ENCODE measurements around the gene TSPAN33. TPM values are rescaled to one million over a fixed set of nuclear protein-coding genes. Genes with fewer than 3 reads are reported as not detected.

The TSPAN33 gene
- total RNA-seq, 1 experiment from 2014 or later, result 1.6 TPM

DNA sequence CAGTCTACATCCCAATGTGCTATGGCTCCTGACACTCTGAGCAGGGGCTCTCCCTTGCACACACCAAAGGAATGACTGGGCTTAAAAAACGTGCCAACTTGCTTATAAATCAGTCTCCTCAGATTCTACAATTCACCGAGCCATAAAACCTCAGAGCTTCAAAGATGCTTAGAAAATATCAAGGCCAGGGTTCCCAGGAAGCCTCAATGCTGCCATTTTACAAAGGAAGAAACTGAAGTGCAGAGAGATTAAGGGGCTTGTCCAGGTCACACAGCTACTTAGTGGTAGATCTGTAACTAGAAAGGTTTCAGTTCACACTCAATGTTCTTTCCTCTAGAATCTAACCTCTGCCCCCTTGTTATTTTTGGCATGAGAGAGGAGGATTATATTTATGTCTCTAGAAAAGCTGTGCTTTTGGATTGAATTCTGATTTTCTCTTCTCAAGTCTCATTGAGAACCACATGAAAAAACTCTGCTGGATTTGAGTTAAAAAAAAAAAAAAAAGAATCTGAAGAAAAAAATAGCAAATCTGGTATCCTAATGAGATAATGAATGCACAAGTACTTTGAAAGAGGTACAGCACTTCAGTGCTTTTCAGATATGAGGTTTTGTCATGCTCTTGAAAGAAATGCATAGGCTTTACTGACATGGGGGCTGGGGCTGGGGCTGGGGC, 22.3 kb upstream of the TSPAN33 start:
- intact Hi-C loops (cut with micrococcal nuclease; ENCODE audit: unreplicated experiment), result no loop called here
- BruUV-seq (replicated peaks), result no TSS peak
- no peak for DNase-seq (ENCODE audit: low spot score)
- Histone ChIP-seq H3K27me3 (replicated peaks; ENCODE audit: insufficient read depth, low read depth, low read length, poor library complexity) (no peaks in the 10 kb centered on the region), H3K27ac (ENCODE audit: low read depth, low read length, poor library complexity, severe bottlenecking) (no peak overlapping the region), H3K4me1 (ENCODE audit: insufficient read depth, low read length, poor library complexity, severe bottlenecking) (no peaks in the 10 kb centered on the region), H3K36me3 (ENCODE audit: insufficient read depth, low read length, poor library complexity, severe bottlenecking) (no peaks in the 10 kb centered on the region), H3K9me3 (ENCODE audit: low read depth, low read length, poor library complexity, severe bottlenecking) (peaks cover 8% of the 10 kb centered on the region), H3K4me3 (ENCODE audit: low read depth, low read length, poor library complexity, severe bottlenecking) (no peak overlapping the region)
- ChIA-PET CTCF (interaction anchor here (0.7 kb wide), 1 partner anchor 30 kb away, joined by 3 read pairs; no protein-coding TSS in a partner anchor), POLR2A (ENCODE audit: low non-redundant PET) (no interaction called here)
- TF ChIP-seq, protein P1, sequence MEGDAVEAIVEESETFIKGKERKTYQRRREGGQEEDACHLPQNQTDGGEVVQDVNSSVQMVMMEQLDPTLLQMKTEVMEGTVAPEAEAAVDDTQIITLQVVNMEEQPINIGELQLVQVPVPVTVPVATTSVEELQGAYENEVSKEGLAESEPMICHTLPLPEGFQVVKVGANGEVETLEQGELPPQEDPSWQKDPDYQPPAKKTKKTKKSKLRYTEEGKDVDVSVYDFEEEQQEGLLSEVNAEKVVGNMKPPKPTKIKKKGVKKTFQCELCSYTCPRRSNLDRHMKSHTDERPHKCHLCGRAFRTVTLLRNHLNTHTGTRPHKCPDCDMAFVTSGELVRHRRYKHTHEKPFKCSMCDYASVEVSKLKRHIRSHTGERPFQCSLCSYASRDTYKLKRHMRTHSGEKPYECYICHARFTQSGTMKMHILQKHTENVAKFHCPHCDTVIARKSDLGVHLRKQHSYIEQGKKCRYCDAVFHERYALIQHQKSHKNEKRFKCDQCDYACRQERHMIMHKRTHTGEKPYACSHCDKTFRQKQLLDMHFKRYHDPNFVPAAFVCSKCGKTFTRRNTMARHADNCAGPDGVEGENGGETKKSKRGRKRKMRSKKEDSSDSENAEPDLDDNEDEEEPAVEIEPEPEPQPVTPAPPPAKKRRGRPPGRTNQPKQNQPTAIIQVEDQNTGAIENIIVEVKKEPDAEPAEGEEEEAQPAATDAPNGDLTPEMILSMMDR (conservative IDR thresholded peaks at IDR 0.05; ENCODE audit: low read depth, low read length), result no peak
- no peak for TF ChIP-seq EZH2 (IDR thresholded peaks at IDR 0.05; ENCODE audit: borderline replicate concordance, low read depth, low read length, poor library complexity, severe bottlenecking)

DNA sequence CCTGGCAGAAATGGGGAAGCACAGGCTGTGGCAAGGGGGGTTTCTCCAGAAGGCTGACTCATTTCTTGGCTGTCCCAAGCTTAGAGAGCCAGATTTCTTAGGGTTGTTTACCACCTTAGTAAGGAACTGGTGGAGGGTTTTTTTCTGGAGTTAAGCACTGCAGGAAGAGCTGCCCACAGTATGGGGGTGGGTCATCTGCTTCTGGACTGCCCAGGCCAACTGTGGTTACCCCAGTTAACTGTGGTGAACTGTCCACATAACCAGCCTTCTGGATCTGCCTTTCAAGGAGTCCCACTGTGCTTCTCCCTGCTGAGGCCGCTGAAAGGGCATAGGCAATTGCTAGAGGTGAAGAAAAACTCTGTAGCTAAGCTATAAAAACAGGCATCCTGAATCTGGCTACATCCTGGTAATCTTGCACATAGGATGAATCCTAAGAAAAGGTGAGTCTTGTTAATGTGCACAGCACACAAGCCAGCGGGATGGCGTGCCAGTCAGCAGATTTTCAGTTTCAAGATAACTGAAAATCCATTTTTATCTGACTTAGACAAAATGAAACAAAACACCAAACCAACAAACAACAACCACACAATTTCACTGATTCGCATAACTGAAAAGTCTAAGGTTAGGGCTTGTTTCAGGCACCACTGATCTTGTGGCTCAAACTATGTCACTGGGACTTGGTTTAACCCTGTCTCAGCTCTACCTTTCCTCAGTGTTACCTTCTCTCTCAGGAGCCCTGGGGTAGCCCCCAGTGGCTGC, 21.6 kb upstream of the TSPAN33 start:
- no peaks in the 10 kb centered on the region for H3K4me1 ChIP-seq (ENCODE audit: insufficient read depth, low read length, poor library complexity, severe bottlenecking)
- POLR2A ChIA-PET (ENCODE audit: low non-redundant PET), result no interaction called here
- H3K36me3 ChIP-seq (ENCODE audit: insufficient read depth, low read length, poor library complexity, severe bottlenecking), result no peaks in the 10 kb centered on the region
- intact Hi-C loops (cut with micrococcal nuclease; ENCODE audit: unreplicated experiment), result no loop called here
- CTCF ChIA-PET, result no interaction called here
- no peak for TF ChIP-seq EZH2 (IDR thresholded peaks at IDR 0.05; ENCODE audit: borderline replicate concordance, low read depth, low read length, poor library complexity, severe bottlenecking)
- TF ChIP-seq, protein P1 (conservative IDR thresholded peaks at IDR 0.05; ENCODE audit: low read depth, low read length), result no peak
- no peak for DNase-seq (ENCODE audit: low spot score)
- no peaks in the 10 kb centered on the region for H3K27me3 ChIP-seq (replicated peaks; ENCODE audit: insufficient read depth, low read depth, low read length, poor library complexity)
- no peak overlapping the region for H3K27ac ChIP-seq (ENCODE audit: low read depth, low read length, poor library complexity, severe bottlenecking)
- peaks cover 8% of the 10 kb centered on the region for H3K9me3 ChIP-seq (ENCODE audit: low read depth, low read length, poor library complexity, severe bottlenecking)
- H3K4me3 ChIP-seq (ENCODE audit: low read depth, low read length, poor library complexity, severe bottlenecking), result no peak overlapping the region
- BruUV-seq (replicated peaks), result no TSS peak

DNA sequence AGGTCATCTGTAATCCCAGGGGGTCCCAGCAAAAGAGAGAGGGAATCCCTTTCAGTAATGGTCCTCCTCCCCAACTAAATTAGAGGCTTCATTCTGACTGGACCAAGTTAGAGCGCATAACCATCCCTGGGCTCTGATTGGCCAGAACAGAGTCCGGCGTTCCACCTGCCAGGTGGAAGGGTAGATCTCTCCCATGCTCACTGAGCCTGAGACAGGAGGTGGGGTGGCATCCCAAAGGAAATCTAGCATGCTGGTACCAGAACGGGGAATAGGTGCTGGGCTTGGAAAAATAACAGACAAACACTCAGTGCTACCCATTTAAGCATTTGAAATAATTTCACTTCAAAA, 21.0 kb upstream of the TSPAN33 start:
- Histone ChIP-seq H3K9me3 (ENCODE audit: low read depth, low read length, poor library complexity, severe bottlenecking) (peaks cover 8% of the 10 kb centered on the region), H3K27me3 (replicated peaks; ENCODE audit: insufficient read depth, low read depth, low read length, poor library complexity) (no peaks in the 10 kb centered on the region), H3K4me1 (ENCODE audit: insufficient read depth, low read length, poor library complexity, severe bottlenecking) (no peaks in the 10 kb centered on the region), H3K4me3 (ENCODE audit: low read depth, low read length, poor library complexity, severe bottlenecking) (no peak overlapping the region), H3K27ac (ENCODE audit: low read depth, low read length, poor library complexity, severe bottlenecking) (no peak overlapping the region), H3K36me3 (ENCODE audit: insufficient read depth, low read length, poor library complexity, severe bottlenecking) (no peaks in the 10 kb centered on the region)
- DNase-seq (ENCODE audit: low spot score), result no peak
- POLR2A ChIA-PET (ENCODE audit: low non-redundant PET), result no interaction called here
- no TSS peak for BruUV-seq (replicated peaks)
- TF ChIP-seq, protein P1 (conservative IDR thresholded peaks at IDR 0.05; ENCODE audit: low read depth, low read length), result no peak
- TF ChIP-seq EZH2 (IDR thresholded peaks at IDR 0.05; ENCODE audit: borderline replicate concordance, low read depth, low read length, poor library complexity, severe bottlenecking), result no peak
- intact Hi-C loops (cut with micrococcal nuclease; ENCODE audit: unreplicated experiment), result no loop called here
- CTCF ChIA-PET, result no interaction called here
